ENCODE data around the gene ABCG1. TPM values are rescaled to one million over a fixed set of nuclear protein-coding genes. Genes with fewer than 3 reads are reported as not detected.

Gene ABCG1
- total RNA-seq, 4 donors from 2014 or later, result 16.1 to 25.9 (median 20.0) TPM

GRCh38 chr21:42203936-42204335 is 15.0 kb upstream of the ABCG1 start:
- H3K27me3 ChIP-seq, result no peaks in the 10 kb centered on the region
- no peak for DNase-seq (ENCODE audit: extremely low spot score)
- H3K4me1 ChIP-seq, result peaks cover 0 to 12% (median 11%) of the 10 kb centered on the region in 4 donors
- H3K27ac ChIP-seq (replicated peaks in 1 of 4), result no peak overlapping the region
- H3K9me3 ChIP-seq, result peaks cover 0 to 6% (median 0%) of the 10 kb centered on the region in 4 donors
- no peaks in the 10 kb centered on the region for H3K36me3 ChIP-seq
- no peak overlapping the region for H3K4me3 ChIP-seq
- intact Hi-C loops (cut with DNase I), result no loop called here
- no peak for TF ChIP-seq EP300 (IDR thresholded peaks at IDR 0.05)
- no peak for TF ChIP-seq POLR2A (IDR thresholded peaks at IDR 0.05; ENCODE audit: low read depth)
- no peak for TF ChIP-seq POLR2AphosphoS5 (IDR thresholded peaks at IDR 0.05)
- TF ChIP-seq CTCF (IDR thresholded peaks at IDR 0.05), result no peak
- 64% methylated on average over 1 of the region's 1 CpG for WGBS

GRCh38 chr21:42207426-42207825 is 11.5 kb upstream of the ABCG1 start:
- intact Hi-C loops (cut with DNase I), result no loop called here
- 90% methylated on average over 2 of the region's 2 CpGs for WGBS
- no peaks in the 10 kb centered on the region for H3K36me3 ChIP-seq
- no peak overlapping the region for H3K4me3 ChIP-seq
- H3K27ac ChIP-seq (replicated peaks in 1 of 4), result no peak overlapping the region
- peaks cover 0 to 6% (median 0%) of the 10 kb centered on the region in 4 donors for H3K9me3 ChIP-seq
- H3K4me1 ChIP-seq, result peaks cover 0 to 3% (median 0%) of the 10 kb centered on the region in 4 donors
- H3K27me3 ChIP-seq, result peaks cover 0 to 2% (median 0%) of the 10 kb centered on the region in 4 donors
- DNase-seq (ENCODE audit: extremely low spot score), result no peak
- no peak for TF ChIP-seq POLR2A (IDR thresholded peaks at IDR 0.05; ENCODE audit: low read depth)
- TF ChIP-seq EP300 (IDR thresholded peaks at IDR 0.05), result no peak
- no peak for TF ChIP-seq CTCF (IDR thresholded peaks at IDR 0.05)
- TF ChIP-seq POLR2AphosphoS5 (IDR thresholded peaks at IDR 0.05), result no peak

GRCh38 chr21:42208036-42208435 is 10.9 kb upstream of the ABCG1 start:
- intact Hi-C loops (cut with DNase I), result no loop called here
- peaks cover 0 to 6% (median 0%) of the 10 kb centered on the region in 4 donors for H3K9me3 ChIP-seq
- H3K27me3 ChIP-seq, result peaks cover 0 to 2% (median 0%) of the 10 kb centered on the region in 4 donors
- no peak overlapping the region for H3K4me3 ChIP-seq
- H3K36me3 ChIP-seq, result no peaks in the 10 kb centered on the region
- peaks cover 0 to 3% (median 0%) of the 10 kb centered on the region in 4 donors for H3K4me1 ChIP-seq
- no peak overlapping the region for H3K27ac ChIP-seq (replicated peaks in 1 of 4)
- DNase-seq (ENCODE audit: extremely low spot score), result no peak
- no peak for TF ChIP-seq POLR2A (IDR thresholded peaks at IDR 0.05; ENCODE audit: low read depth)
- TF ChIP-seq CTCF (IDR thresholded peaks at IDR 0.05), result no peak
- no peak for TF ChIP-seq EP300 (IDR thresholded peaks at IDR 0.05)
- TF ChIP-seq POLR2AphosphoS5 (IDR thresholded peaks at IDR 0.05), result no peak

- 85% methylated on average over 4 of the region's 5 CpGs for WGBS
- Histone ChIP-seq H3K9me3 (peaks cover 0 to 6% (median 0%) of the 10 kb centered on the region in 4 donors), H3K36me3 (no peaks in the 10 kb centered on the region), H3K4me3 (no peak overlapping the region), H3K27me3 (peaks cover 0 to 2% (median 0%) of the 10 kb centered on the region in 4 donors), H3K27ac (replicated peaks in 1 of 4) (no peak overlapping the region), H3K4me1 (peaks cover 0 to 3% (median 0%) of the 10 kb centered on the region in 4 donors)
- intact Hi-C loops (cut with DNase I), result no loop called here
- TF ChIP-seq POLR2A (IDR thresholded peaks at IDR 0.05; ENCODE audit: low read depth) (no peak), EP300 (IDR thresholded peaks at IDR 0.05) (no peak), POLR2AphosphoS5 (IDR thresholded peaks at IDR 0.05) (no peak), CTCF (IDR thresholded peaks at IDR 0.05) (no peak)
- no peak for DNase-seq (ENCODE audit: extremely low spot score)
Measured at GRCh38 chr21:42208801-42209490, 10.0 kb upstream of the ABCG1 start.

Measured in esophagus muscularis mucosa (tissue), 4 donors.